HT1080 (cell line): ENCODE results near the gene KEL. TPM values are rescaled to one million over a fixed set of nuclear protein-coding genes. Genes with fewer than 3 reads are reported as not detected.

Experiments used
- DNase-seq: peaks from one replicate; pipeline ENCODE4 v3.0.0-alpha.2; 2015; ENCODE audit warnings: low read depth
- total RNA-seq: library from RNA; depleted of rRNA; stranded (reverse); fragments of >200 nt; shearing (Covaris generic); gene quantifications from 2 replicates; pipeline ENCODE4 v1.2.3, GENCODE V29; 2014

Gene KEL
- total RNA-seq, 1 experiment from 2014 or later: not detected

DNA sequence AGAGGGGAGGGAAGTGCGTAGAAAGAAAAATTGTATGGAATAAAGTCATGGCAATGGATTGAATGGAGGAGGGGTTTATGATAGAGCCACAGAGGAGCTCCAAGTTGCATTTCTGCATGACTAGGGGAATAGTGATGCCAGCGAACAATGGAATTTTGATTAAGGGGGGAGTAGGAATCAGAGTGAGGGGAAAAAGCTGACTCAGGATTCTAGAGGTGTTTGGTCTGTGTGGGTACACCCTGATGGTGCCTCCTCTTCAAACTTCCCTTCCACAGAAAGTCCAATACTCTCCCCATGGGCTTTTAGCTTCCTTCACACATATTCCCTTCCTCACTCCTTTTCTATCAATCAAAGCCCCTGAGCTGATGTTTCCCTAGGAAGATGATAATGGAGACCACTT, 1.8 kb upstream of the KEL start:
- DNase-seq: no peak

DNA sequence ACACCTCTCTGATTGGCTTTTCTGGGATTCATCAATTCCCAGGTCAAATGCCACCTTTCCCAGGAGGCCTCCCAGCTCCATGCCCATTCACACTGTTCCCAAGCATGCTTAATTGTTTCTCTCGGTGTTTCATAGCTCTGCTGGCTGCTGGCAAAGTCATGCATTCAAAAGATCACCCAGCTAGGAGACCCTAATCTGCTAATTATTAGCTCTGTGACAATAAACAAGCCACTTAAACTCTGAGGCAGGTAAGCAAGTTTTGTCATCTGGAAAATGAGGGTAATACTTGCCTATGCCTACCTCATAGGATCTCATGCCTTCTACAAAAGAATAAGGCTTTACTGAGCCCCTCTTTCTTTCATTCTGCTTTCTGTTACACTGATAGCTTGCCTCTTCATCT, 828 bp upstream of the KEL start:
- no peak for DNase-seq

DNA sequence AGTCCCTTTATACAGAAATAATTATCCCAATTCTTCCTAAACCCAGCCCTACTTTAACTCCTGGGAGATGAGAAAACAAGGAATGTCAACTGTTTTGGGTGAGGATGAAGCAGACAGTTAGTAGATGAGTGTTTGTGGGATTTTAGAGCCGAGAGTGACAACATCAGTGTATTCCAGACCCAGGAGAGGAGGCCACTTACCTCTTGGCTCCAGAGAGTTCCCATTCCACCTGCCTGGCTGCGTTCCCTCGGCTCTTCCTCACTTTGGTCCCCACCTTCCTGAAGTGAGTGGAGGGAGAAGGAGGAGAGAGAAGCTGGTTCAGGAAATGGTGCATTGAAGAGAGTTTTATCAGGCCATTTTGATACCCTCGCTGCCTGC, 579 bp downstream of the KEL start:
- DNase-seq: no peak

DNA sequence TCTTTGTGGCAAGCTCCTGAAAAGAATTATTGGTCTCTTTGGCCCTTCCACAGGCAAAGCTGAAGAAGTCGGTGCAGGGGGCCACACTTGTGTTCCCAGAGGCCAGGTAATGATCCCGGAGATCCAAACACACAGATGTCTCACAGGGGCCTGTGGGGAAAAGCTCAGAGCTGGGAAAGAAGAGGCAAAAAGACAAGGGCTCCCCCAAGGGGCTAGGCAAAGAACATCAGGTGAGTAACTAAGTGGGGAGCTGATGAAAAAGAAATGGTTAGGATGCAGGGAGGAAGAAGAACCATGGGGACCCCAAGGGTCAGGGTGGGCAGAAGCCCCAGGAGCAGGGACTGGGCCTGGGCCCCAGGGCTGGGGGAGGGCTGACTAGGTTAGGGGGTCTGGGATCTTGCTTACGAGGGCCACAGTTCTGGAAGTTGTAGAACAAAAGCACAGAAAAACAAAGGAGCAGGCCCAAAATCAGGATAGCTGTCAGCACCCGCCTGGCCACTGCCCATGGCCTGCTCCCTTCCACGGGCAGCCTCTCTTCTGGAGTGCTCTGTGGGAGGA, 1.1 kb downstream of the KEL start:
- no peak for DNase-seq

DNA sequence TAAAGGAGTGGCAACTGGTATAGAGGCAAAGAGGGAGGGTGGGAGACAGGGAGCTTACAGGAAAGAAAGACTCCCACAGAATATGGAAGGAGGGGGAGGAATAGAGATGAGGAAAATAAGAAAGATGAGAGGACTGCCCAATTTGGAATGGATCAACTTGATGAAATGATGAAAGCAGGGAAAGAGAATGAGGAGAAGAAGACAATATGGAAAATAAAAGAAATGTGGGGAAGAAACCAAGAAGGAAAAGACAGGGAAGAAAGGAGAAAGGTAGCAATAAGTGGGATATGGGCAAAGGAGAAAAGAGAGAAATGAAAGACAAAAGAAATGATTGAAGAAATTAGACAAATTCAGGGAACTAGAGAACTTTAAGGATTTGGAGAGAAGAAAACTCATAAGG, 3.0 kb downstream of the KEL start:
- no peak for DNase-seq

DNA sequence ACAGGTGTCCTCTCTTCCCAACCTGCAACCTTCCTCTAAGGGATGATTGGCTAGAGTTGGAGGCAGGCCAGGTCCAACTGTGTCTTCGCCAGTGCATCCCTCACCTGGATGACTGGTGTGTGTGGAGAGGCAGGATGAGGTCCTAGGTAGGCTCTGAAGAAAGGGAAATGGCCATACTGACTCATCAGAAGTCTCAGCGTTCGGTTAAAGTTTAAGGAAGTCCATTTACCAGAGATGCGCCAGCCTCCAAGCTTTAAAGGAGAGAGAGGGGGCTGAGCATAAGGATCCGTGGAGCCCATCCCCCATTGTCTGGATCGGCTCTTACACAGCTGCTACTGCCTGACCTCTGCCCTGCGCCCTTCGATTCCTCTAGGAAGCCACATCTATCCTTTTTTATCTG, 4.4 kb downstream of the KEL start:
- no peak for DNase-seq

DNA sequence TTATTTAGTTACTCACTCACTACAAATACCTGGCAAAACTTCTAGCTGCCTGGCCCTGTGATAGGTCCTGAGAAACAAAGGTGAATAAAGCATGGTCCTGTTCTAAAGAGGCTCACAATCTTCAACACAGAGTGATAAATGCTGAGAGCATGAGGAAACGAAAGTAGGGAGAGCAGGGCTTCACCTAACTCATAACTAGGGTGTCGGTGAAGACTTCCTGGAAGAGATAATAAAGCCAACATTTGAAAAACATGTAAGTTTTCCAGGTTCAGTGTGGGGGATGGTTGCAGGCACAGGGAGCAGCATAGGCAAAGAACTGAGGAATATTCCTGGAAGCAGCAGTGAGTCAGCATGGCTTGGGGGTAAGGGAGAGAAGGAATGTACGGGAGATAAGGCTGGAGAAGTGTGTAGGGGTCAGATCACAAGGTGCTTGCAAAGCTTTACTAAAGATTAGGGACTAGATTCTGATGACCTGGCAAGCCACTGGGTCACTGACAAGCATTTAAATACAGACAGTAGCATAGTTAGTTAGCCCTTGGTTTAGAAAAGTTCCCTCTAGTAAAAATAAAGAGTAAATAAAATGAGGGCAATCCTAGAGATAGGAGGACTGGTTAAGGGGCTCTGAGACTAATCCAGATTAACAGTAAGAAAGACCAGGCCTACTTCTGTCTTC, 5.1 kb downstream of the KEL start:
- DNase-seq: peak; percentile 21

DNA sequence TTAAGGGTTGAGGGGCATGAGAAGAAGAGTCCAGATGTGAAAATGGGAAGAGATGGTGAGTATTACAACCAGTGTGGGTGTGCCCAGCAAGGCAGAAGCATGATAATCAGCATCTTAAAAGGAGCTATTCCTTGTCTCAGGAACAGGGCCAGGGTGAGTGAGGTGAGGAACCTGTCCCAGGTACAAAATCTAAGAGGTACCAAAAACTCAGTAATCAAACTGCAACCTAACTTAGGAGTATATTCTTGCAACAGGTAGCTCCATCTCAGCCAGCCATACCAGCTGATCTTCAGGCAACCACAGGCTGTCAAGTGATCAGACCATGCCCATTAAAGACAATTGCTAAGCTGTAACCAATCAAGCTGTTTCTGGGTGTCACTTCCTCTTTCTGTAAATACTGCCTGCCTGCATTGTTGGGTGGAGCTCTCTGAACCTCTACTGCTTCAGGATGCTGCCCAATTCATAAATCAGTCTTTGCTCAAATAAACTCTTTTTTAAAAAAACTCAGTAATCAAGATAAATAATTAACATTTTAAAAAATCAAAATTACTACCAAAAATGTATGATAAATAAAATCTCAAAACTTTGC, 7.4 kb downstream of the KEL start:
- DNase-seq: no peak

DNA sequence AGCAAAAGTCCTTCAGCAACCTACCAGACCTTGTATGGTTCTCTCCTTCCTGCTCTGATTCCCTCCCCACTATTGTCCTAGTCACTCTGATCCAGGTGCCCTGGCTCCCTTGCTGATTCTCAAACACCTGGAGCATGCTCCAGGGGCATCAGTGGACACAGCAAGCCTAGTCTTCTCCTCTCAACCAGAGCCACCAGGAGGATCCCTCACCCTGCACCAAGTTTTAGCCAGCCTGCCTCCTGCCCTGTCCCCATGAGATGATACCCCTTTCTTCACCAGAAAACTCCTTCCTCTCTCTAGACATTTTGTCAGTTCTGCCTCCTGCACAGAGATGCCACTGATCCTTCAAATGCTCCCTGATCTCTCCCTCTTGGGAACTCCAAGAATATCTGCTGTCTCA, 11.9 kb downstream of the KEL start:
- no peak for DNase-seq

DNA sequence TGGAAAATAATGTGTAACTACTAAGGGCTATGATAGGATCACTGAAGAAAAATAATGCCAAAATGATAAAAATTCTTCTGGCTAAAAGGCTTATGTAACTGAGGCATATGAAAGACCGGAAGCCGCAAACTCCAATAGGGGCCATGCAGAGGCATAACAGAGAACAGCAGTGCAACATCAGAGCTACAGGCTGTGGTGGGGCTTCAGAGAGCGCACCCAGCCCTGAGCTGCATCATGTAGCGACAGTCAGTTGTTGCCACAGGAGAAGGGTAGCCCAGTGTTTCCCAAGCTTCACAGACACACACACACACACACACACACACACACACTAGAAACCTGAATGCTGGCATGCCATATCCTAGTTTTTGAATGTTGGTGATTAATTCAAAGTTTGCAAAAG, 13.6 kb downstream of the KEL start:
- no peak for DNase-seq

DNA sequence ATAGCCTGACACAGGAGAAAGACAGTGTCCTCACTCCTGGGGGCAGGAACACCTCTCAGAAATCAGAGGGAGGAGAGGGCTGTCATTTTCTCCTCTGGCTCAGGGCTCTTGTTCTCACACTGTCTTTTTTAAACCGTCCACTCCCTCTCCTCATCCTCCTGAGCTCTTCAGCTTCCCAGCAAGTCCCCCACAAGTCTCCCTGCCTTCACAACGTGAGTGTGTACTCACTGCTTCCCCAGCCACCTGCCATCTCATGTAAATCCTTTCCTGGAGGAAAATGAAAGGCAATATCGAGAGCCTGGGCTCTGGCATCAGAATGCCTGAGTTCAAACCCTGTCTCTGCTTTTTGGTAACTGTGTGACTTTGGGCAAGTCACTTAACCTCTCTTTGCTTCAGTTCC, 17.2 kb downstream of the KEL start:
- no peak for DNase-seq

DNA sequence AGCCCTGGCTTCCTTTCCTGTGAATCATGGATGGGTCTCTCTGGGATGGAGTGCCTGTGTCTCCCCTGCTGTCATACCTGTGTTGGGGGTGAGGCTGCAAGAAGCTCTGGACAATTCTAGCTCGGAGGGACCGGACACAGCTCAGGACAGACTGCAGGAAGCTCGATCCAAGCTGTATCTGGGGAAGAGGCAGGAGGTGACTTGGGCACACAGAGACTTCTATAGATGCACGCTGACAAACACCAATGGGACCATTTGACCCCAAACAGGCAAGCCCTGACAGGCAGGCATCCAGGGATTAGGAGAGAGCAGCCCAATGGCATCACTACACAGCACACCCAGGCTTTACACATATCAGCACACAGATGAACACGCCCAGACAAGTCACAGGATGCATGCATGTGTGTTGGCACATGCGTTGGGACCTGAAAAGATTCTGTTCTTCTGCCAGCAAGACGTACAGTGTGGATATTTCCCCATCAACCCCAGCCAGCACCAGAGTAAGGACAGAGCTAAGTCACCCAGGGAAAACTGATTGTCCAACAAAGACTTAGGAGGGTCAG, 18.4 kb downstream of the KEL start:
- no peak for DNase-seq

DNA sequence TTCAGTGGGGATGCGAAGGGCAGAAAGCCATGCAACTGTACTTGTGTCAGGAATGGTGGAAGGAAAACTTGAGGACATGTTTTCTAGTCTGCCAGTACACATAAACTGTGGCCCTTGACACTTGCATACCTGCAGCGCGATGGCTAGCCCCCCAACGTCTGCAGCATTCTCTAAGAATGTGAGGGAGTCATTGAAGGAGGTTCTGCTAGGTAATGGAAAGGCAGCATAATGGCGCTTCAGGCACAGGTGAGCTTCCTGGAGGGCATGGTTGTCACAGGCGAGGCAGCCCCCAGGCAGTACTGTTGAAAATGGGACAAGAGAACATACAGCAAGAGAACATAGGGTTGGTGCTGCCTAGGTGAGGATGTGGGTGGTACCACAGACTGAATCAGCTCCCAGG, 19.4 kb downstream of the KEL start:
- DNase-seq: no peak

DNA sequence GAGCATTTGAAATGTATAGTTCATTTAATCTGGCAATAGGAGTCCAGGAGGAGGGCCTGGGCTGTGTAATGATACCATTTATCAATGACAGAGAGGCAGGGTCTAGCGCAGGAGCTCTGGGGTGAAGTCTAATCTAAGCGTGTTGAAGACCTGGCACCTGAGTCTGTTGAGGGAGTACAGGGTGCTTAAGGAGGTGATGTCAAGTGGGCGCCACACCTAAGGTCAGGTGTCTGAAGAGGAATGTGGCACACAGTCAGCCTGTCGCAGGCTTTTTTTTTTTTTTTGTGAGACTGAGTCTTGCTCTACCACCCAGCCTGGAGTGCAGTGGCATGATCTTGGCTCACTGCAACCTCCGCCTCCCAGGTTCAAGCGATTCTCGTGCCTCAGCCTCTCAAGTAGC, 20.6 kb downstream of the KEL start:
- no peak for DNase-seq

DNA sequence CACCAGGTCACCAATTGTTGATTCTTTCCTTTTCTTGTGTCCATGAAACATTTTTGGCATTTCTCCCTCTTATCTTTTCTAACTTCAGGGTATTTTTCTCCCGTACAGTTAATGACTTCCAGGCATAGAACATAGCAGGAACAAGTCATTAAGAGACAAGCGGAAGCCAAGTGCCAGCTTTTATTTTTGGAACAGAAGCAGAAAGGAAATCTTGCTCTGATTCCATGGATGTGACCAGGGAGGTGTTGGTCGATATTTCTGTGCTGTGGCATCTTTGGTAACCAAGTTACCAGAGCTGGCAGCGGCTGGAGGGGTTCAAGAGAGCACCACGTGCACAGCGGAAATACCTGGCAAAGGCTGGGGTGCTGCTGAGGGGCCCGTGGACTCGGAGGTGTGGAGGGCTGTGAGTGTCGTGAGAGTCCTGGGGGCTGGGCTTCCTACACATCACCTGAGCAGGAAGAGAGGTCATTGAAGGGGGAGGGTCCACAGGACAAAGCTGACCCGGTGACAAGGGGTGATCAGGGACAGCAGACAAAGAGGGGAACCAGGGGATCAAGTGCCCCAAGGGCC, 21.1 kb downstream of the KEL start:
- DNase-seq: no peak

DNA sequence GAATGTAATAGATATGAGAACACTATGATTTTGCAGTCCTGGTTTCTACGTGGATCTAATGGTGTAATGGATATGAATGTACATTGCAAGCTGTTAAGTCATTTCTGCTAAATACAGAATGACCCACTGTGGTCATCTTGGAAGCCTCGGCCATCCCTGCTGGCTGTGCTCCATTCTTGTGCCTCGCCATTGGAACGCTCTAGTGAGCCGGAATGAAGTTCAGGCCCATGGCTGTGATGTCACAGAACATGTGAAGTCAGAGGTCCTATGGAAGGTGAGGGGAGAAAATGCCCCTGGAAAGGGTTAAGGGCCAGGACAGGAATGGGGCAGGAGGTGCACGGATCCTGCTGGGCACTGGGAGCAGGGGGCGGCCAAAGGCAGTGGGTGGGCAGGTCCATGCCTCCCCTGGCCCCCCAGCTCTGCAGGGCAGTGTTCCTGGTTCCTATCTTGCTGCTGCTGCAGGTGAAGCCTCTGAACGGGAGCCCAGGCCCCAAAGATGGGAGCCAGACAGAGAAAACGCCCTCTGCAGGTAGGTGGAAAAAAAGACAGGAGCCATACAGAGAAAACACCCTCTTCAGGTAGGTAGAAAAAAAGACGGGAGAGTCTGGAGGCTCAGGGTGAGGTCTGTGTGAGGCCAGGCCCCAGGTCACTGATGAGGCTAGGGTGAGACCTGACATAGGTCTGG, 22.8 kb downstream of the KEL start, which contains the start of gene LLCFC1:
Gene LLCFC1, plus strand, starts transcription at position 259 of the 685 bp plus-strand sequence. Its CDS starts 138 bp downstream, at position 397.
- no peak for DNase-seq

DNA sequence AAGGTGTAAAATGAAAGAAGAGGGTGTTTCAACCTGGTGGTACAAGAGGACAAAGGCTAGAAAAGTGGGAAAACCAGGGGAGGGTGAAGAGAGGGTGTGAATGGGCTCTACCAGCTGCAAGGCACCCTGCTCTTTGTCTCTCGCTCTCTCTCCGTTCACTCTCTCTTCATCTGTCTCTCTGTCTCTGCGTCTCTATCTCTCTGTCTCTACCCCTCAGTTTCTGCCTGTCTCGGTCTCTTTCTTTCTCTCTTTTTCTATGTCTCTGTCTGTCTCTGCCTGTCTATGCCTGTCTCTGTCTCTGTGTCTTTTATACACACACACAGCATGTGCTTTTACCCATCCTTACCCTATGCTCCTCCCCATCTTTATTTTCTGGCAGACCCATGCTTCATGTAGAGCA, 23.6 kb downstream of the KEL start:
- no peak for DNase-seq

DNA sequence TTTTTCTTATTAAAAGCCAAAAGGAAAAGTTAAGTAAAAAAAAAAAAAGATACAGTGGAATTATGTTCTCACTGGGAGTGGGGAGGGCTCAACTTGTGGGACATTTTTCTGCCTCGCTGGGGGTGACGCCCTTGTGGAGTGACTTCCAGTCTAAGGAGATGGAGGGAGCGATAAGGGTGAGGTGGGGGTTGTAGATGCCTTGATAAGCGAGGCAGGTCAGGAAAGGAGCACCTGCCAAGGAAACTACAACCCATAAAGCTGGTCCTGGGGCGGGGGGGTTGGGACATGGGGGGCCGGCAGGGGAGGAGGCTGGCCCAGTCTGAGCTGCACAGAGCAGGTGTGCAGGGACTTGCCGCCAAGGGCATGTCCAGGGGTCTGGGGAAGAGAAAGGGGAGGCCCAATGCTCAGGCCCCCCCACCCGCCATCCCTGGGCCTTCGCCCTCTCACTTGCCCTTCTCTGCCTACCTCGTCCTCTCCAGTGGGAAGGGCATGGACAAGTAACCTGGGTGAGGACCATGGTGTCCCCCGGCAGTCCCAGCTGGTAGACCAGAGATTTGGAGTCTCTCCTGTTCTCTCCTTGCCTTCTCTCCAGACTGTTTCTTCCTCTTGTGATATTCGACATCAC, 26.1 kb downstream of the KEL start:
- no peak for DNase-seq

DNA sequence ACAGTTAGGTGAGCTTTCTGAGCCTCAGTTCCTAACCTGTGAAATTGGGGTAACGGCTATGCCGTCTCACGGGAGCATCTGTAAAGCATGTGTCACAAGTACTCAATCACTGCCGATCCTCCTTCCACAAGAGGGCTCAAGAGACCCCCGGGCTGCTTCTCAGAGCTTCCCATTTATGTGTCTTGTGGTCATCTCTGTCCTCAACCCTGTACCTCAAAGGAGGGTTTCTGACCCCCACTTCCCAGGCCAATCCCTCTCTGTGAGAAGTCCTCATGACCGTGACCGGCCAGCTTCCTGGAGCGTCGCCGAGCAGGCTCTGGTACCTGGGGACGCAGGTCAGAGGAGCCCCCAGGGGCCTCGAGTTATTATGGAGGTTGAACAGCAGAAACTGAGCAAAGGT, 28.1 kb downstream of the KEL start:
- no peak for DNase-seq

DNA sequence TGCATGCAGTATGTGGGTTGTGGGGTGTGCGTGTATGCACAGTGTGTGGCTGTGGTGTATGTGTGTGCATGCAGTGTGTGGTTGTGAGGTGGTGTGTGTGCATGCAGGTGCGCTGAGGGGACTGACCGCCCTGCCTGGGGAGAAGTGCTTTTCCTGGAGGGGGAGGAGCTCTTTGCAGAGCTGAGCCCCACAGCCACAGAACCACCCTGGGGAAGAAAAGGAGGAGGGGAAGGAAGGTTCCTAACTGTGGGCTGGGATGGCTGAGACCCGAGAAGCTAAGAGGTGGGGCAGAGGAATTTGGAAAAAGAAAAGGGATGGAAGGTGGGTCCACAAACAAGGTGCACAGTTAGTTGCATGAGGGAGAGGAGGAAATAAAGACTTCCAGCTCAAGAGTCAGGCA, 28.5 kb downstream of the KEL start, which contains the start of gene TRPV5:
Gene TRPV5, minus strand, starts transcription at position 123 of the 400 bp plus-strand sequence. CDS start 287 bp downstream, outside the sequence.
- no peak for DNase-seq

DNA sequence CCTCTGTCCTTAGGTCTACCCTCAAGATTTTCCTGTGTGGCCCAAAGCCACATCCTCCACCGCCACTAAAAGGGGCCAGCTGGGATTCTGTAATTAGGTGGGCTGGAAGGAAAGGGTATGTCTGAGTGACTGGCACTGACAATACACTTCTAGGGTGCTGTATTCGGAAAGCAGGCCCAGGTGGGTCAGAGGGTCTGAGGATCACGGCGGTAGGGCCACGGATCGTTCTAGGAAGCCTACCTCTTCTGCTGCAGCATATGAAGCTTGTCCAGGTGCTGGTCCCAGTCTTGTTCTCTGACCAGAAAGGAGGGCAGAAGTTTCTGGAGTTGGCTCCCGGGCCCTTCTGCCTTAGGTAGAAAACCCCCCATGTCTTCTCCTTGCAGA, 29.1 kb downstream of the KEL start:
- no peak for DNase-seq
